Gastroesophageal sphincter (tissue), 4 donors: ENCODE data around the gene UMODL1. TPM values are rescaled to one million over a fixed set of nuclear protein-coding genes. Genes with fewer than 3 reads are reported as not detected.

ENCODE experiments used
- ATAC-seq: fragments of 150-250 bp; one replicate; pipeline ENCODE4 v1.9.1; 2016; ENCODE audit warnings: mild to moderate bottlenecking, moderate library complexity
- H3K27ac ChIP-seq, 4 donors: fragments of 200-600 bp; sonication (generic) in 3 of 4; 1 replicate in 3 of 4; 2 replicates in 1 of 4; pipeline ENCODE4 v1.5.1; 2016 to 2019
- H3K27me3 ChIP-seq: fragments of 200-600 bp; sonication (generic); one replicate; pipeline ENCODE4 v1.5.1; 2019
- H3K36me3 ChIP-seq, 2 donors: fragments of 200-600 bp; sonication (generic); one replicate each; pipeline ENCODE4 v1.5.1; 2019; ENCODE audit warnings: control low read depth in 1 of 2
- H3K4me1 ChIP-seq, 3 donors: fragments of 200-600 bp; sonication (generic); 1 replicate in 2 of 3; 2 replicates in 1 of 3; pipeline ENCODE4 v1.5.1; 2016 to 2019; ENCODE audit warnings: control low read depth in 2 of 3
- H3K4me3 ChIP-seq, 2 donors: fragments of 200-600 bp; sonication (generic); one replicate each; pipeline ENCODE4 v1.5.1; 2019; ENCODE audit warnings: mild to moderate bottlenecking in 1 of 2, moderate library complexity in 1 of 2
- H3K9me3 ChIP-seq, 3 donors: fragments of 200-600 bp; sonication (generic); one replicate each; pipeline ENCODE4 v1.5.1; 2017 to 2019; ENCODE audit warnings: control low read depth in 2 of 3
- EP300 ChIP-seq: sonication (generic); formaldehyde crosslinking; IDR thresholded peaks from one replicate; pipeline ENCODE4 v1.6.1; 2017; ENCODE audit warnings: antibody characterized with exemption, mild to moderate bottlenecking
- POLR2A ChIP-seq, 2 donors: fragments of 450-650 bp; IDR thresholded peaks; one replicate each; pipeline ENCODE4 v1.6.1; 2017; ENCODE audit warnings: antibody characterized with exemption in 2 of 2, mild to moderate bottlenecking in 2 of 2, moderate library complexity in 1 of 2
- POLR2AphosphoS5 ChIP-seq: sonication (generic); formaldehyde crosslinking; IDR thresholded peaks from one replicate; pipeline ENCODE4 v1.6.1; 2017; ENCODE audit warnings: antibody characterized with exemption
- WGBS, 2 donors: methylation state at CpG; one replicate each; pipeline ENCODE4 v1.1.5; 2018; ENCODE audit warnings: low coverage in 1 of 2; 5-methylcytosine and 5-hydroxymethylcytosine counted together
- total RNA-seq, 4 donors: library from RNA; depleted of rRNA; stranded (reverse); fragments of >200 nt; gene quantifications; one replicate each; pipeline ENCODE4 v1.1.0, GENCODE V29; 2016
- TF ChIP-seq, protein P1 (sequence below), 4 experiments: fragments of 200-600 bp in 2 of 4; fragments of 450-650 bp in 2 of 4; sonication (generic) in 1 of 4; IDR thresholded peaks; one replicate each; pipeline ENCODE4 v1.5.1; 2017 to 2019; ENCODE audit warnings: antibody characterized with exemption in 4 of 4, mild to moderate bottlenecking in 2 of 4, moderate library complexity in 2 of 4

UMODL1 gene
- total RNA-seq, 4 donors from 2014 or later, result not detected

DNA sequence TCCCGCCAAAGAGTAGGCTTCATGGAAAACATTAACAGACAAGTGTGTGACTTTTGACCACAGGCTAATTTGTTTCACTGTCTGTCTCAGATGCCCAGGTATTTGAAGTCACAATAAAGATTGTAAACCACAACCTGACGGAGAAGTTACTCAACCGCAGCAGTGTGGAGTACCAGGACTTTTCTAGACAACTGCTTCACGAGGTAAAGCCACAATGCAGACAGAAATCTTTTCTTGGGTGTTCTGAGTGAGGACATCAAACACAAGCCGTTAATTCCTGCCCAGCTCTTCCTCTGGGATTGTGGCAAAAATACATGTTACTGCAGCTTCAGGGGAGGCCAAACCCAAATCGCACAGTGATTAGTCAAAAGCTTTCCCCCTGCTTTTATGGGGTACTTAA lies 31.0 kb downstream of the UMODL1 start:
- Histone ChIP-seq H3K9me3 (no peaks in the 10 kb centered on the region), H3K27ac (no peak overlapping the region), H3K36me3 (no peaks in the 10 kb centered on the region), H3K27me3 (peaks cover 13% of the 10 kb centered on the region), H3K4me3 (no peak overlapping the region), H3K4me1 (peaks cover 0 to 13% (median 0%) of the 10 kb centered on the region in 3 donors)
- WGBS, 2 donors, result 73 to 74% methylated on average over 4 to 5 of the region's 6 CpGs
- TF ChIP-seq POLR2AphosphoS5, result no peak
- no peak for TF ChIP-seq POLR2A (IDR thresholded peaks at IDR 0.05)
- TF ChIP-seq, protein P1, sequence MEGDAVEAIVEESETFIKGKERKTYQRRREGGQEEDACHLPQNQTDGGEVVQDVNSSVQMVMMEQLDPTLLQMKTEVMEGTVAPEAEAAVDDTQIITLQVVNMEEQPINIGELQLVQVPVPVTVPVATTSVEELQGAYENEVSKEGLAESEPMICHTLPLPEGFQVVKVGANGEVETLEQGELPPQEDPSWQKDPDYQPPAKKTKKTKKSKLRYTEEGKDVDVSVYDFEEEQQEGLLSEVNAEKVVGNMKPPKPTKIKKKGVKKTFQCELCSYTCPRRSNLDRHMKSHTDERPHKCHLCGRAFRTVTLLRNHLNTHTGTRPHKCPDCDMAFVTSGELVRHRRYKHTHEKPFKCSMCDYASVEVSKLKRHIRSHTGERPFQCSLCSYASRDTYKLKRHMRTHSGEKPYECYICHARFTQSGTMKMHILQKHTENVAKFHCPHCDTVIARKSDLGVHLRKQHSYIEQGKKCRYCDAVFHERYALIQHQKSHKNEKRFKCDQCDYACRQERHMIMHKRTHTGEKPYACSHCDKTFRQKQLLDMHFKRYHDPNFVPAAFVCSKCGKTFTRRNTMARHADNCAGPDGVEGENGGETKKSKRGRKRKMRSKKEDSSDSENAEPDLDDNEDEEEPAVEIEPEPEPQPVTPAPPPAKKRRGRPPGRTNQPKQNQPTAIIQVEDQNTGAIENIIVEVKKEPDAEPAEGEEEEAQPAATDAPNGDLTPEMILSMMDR (IDR thresholded peaks at IDR 0.05), result no peak
- TF ChIP-seq EP300, result no peak
- no peak for ATAC-seq

DNA sequence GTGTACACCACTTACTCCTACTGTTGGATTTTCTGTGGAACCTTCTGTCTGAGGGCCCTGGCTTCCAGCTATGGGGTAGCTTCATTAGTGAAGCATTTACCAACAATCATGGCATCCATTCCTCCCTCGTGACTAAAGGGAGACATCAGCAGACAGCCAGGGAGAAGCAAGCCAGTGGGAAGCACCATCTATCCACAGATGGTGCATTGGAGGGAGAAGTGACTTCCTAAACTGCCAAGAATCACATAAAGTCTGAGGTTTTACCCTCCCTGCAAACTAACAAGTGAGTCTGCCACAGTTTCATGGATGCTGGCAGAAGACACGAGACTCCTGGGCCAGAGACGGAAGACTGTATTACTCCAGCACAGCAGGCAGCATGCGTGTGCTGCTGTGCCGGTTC lies 31.4 kb downstream of the UMODL1 start:
- H3K4me1 ChIP-seq, result peaks cover 0 to 8% (median 0%) of the 10 kb centered on the region in 3 donors
- H3K9me3 ChIP-seq, result no peaks in the 10 kb centered on the region
- WGBS, 2 donors, result 33 to 95% methylated on average over 1 to 4 of the region's 5 CpGs
- no peaks in the 10 kb centered on the region for H3K36me3 ChIP-seq
- ATAC-seq, result no peak
- H3K4me3 ChIP-seq, result no peak overlapping the region
- H3K27ac ChIP-seq, result no peak overlapping the region
- TF ChIP-seq EP300, result no peak
- no peak for TF ChIP-seq POLR2AphosphoS5
- TF ChIP-seq POLR2A (IDR thresholded peaks at IDR 0.05), result no peak
- TF ChIP-seq, protein P1 (IDR thresholded peaks at IDR 0.05), result no peak
- H3K27me3 ChIP-seq, result peaks cover 17% of the 10 kb centered on the region

DNA sequence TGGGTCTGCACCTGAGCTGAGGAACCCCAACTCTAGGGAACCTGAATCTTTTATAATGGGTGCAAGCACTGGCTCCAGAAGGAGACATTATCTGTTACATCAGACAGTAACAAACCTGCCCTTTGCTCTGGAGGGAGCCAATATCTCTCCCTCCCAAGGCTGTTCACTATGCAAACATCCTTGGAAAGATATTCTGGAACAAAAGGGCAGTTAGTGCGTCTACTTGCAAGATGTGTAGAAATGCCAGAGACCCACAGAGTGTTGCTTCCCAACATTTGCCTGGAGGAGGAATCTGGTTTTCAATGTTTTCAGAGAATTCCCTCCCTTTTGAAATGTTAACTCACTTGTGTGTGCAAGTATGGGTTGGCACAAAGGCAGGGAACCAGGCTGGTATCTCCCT lies 31.9 kb downstream of the UMODL1 start:
- no peak overlapping the region for H3K27ac ChIP-seq
- TF ChIP-seq, protein P1 (IDR thresholded peaks at IDR 0.05), result no peak
- TF ChIP-seq POLR2AphosphoS5 (no peak), EP300 (no peak), POLR2A (IDR thresholded peaks at IDR 0.05) (no peak)
- H3K4me1 ChIP-seq, result peaks cover 0 to 8% (median 0%) of the 10 kb centered on the region in 3 donors
- WGBS, 2 donors, result 50 to 88% methylated on average over 1 of the region's 1 CpG
- peaks cover 22% of the 10 kb centered on the region for H3K27me3 ChIP-seq
- H3K4me3 ChIP-seq, result no peak overlapping the region
- no peaks in the 10 kb centered on the region for H3K36me3 ChIP-seq
- no peaks in the 10 kb centered on the region for H3K9me3 ChIP-seq
- ATAC-seq, result no peak

DNA sequence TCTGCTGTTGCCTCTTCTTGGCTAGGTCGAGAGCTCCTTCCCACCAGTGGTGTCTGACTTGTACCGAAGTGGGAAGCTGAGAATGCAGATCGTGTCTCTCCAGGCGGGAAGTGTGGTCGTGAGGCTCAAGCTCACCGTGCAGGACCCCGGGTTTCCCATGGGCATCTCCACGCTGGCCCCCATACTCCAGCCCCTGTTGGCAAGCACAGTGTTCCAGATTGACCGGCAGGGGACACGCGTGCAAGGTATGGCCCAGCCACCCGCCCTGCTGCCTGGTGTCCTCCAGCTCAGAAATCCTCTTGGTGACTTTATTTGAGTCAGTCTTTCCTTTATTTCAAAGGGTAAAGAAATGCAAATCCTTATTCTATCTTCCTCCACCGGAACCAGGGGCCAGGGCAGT lies 32.7 kb downstream of the UMODL1 start:
- H3K36me3 ChIP-seq, result no peaks in the 10 kb centered on the region
- H3K4me3 ChIP-seq, result no peak overlapping the region
- H3K27me3 ChIP-seq, result peaks cover 31% of the 10 kb centered on the region
- TF ChIP-seq POLR2A (IDR thresholded peaks at IDR 0.05) (no peak), EP300 (no peak), POLR2AphosphoS5 (no peak)
- TF ChIP-seq, protein P1 (IDR thresholded peaks at IDR 0.05), result no peak
- peaks cover 0 to 6% (median 0%) of the 10 kb centered on the region in 3 donors for H3K4me1 ChIP-seq
- WGBS, 2 donors, result 80 to 91% methylated on average over 1 to 6 of the region's 13 CpGs
- no peak overlapping the region for H3K27ac ChIP-seq
- H3K9me3 ChIP-seq, result no peaks in the 10 kb centered on the region
- ATAC-seq, result no peak

DNA sequence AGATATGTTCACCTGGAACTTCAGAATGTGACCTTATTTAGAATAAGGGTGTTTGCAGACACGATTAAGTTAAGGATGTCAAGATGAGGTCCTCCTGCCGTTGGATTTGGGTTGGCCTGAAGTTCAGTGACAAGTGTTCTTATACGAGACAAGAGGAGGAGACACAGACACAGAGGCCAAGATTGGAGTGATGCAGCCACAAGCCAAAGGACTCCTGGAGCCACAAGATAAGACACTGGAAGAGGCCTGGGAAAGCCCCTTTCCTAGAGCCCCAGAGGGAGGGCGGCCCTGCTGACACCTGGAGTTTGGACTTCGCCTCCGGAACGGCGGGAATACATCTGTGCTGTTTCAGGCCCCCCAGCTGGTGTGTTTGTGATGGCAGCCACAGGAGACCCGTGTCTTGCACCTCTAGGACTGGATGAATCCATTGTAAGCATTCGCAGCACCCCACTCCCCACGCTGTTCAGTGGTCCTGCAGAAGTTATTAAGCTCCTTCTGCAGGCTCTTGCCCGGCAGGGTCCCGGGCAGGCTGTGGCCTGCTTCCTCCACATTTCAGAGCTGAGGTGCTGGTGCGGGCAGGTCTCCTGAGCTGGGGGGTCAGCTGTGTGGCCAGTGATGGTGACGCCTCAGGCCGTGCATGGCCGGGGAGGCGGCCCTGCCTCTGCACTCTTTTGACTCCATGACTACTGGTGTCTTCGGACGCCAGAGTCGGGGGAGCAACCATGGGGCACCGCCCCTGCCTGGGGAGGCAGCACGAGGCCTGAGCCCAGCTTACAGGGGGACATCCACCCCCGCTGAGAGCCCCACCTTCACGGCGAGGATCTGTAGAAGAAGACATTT lies 34.6 kb downstream of the UMODL1 start:
- peaks cover 0 to 6% (median 0%) of the 10 kb centered on the region in 3 donors for H3K4me1 ChIP-seq
- TF ChIP-seq POLR2A (IDR thresholded peaks at IDR 0.05) (no peak), POLR2AphosphoS5 (no peak), EP300 (no peak)
- TF ChIP-seq, protein P1 (IDR thresholded peaks at IDR 0.05), result no peak
- no peaks in the 10 kb centered on the region for H3K36me3 ChIP-seq
- ATAC-seq, result no peak
- WGBS, 2 donors, result 67 to 76% methylated on average over 4 to 5 of the region's 26 CpGs
- H3K27me3 ChIP-seq, result peaks cover 35% of the 10 kb centered on the region
- no peak overlapping the region for H3K4me3 ChIP-seq
- H3K27ac ChIP-seq, result no peak overlapping the region
- H3K9me3 ChIP-seq, result no peaks in the 10 kb centered on the region
